ENCODE results near the gene MCC. TPM values are rescaled to one million over a fixed set of nuclear protein-coding genes. Genes with fewer than 3 reads are reported as not detected.

Gene MCC
- total and polyA plus RNA-seq, 2 donors (not counting 1 experiment from before 2014, with no cell fraction given) = 0.09 to 0.32 TPM

- Mint-ChIP-seq H3K27me3 (peaks cover 10% of the 10 kb centered on the region), H3K4me1 (no peaks in the 10 kb centered on the region), H3K4me3 (no peak overlapping the region), H3K27ac (no peak overlapping the region), H3K9me3 (ENCODE audit: insufficient read depth) (no peaks in the 10 kb centered on the region)
- ATAC-seq (ENCODE audit: low read depth) (no peak), DNase-seq (no peak)
- Histone ChIP-seq H3K36me3 (replicated peaks in 1 of 2; ENCODE audit: control extremely low read depth in 1 of 2, control insufficient read depth in 1 of 2, extremely low read depth in 1 of 2, insufficient read depth in 2 of 2, low read length in 1 of 2) (no peaks in the 10 kb centered on the region), H2AFZ (ENCODE audit: insufficient read depth, low read depth, low read length, poor library complexity, severe bottlenecking) (no peak overlapping the region), H3K9me3 (ENCODE audit: control extremely low read depth in 1 of 3, control insufficient read depth in 2 of 3, insufficient read depth in 1 of 3, low read length in 2 of 3) (no peaks in the 10 kb centered on the region), H4K20me1 (ENCODE audit: control insufficient read depth, insufficient read depth, low read length, poor library complexity, severe bottlenecking) (no peaks in the 10 kb centered on the region), H3K4me2 (replicated peaks; ENCODE audit: low read depth, low read length, poor library complexity, severe bottlenecking) (no peak overlapping the region), H3K27me3 (replicated peaks in 1 of 4; ENCODE audit: control extremely low read depth in 1 of 4, control insufficient read depth in 3 of 4, insufficient read depth in 4 of 4, low read length in 3 of 4) (peaks cover 0 to 5% (median 0%) of the 10 kb centered on the region in 4 experiments), H3K4me3 (ENCODE audit: control extremely low read depth in 1 of 5, extremely low read depth in 1 of 5, insufficient read depth in 1 of 5, low read depth in 2 of 5, low read length in 4 of 5) (no peak overlapping the region), H3K9ac (ENCODE audit: low read length) (no peak overlapping the region), H3K27ac (ENCODE audit: low read length in 2 of 2) (no peak overlapping the region), H3K79me2 (ENCODE audit: control insufficient read depth, insufficient read depth, low read length) (no peaks in the 10 kb centered on the region), H3K4me1 (ENCODE audit: control insufficient read depth in 2 of 2, insufficient read depth in 2 of 2, low read length in 2 of 2) (no peaks in the 10 kb centered on the region)
- intact Hi-C loops (cut with micrococcal nuclease) = no loop called here
- TF ChIP-seq EZH2 (IDR thresholded peaks at IDR 0.05; ENCODE audit: borderline replicate concordance, insufficient read depth, low read depth, low read length, poor library complexity, severe bottlenecking) = no peak
- TF ChIP-seq, protein P1, sequence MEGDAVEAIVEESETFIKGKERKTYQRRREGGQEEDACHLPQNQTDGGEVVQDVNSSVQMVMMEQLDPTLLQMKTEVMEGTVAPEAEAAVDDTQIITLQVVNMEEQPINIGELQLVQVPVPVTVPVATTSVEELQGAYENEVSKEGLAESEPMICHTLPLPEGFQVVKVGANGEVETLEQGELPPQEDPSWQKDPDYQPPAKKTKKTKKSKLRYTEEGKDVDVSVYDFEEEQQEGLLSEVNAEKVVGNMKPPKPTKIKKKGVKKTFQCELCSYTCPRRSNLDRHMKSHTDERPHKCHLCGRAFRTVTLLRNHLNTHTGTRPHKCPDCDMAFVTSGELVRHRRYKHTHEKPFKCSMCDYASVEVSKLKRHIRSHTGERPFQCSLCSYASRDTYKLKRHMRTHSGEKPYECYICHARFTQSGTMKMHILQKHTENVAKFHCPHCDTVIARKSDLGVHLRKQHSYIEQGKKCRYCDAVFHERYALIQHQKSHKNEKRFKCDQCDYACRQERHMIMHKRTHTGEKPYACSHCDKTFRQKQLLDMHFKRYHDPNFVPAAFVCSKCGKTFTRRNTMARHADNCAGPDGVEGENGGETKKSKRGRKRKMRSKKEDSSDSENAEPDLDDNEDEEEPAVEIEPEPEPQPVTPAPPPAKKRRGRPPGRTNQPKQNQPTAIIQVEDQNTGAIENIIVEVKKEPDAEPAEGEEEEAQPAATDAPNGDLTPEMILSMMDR (IDR thresholded peaks at IDR 0.05) = no peak
- 82% methylated on average over 1 of the region's 1 CpG for WGBS (ENCODE audit: insufficient coverage)
- POLR2A ChIA-PET = no interaction called here
- CTCF ChIA-PET = no interaction called here
Observed at GRCh38 chr5:113038136-113038535, 450.1 kb downstream of the MCC start.

GRCh38 chr5:113036826-113037225, 451.4 kb downstream of the MCC start:
- H3K4me2 ChIP-seq (replicated peaks; ENCODE audit: low read depth, low read length, poor library complexity, severe bottlenecking) = no peak overlapping the region
- WGBS (ENCODE audit: insufficient coverage) = 90% methylated on average over 1 of the region's 1 CpG
- Mint-ChIP-seq H3K4me3 (no peak overlapping the region), H3K27ac (no peak overlapping the region), H3K27me3 (peaks cover 10% of the 10 kb centered on the region), H3K4me1 (peaks cover 3% of the 10 kb centered on the region), H3K9me3 (ENCODE audit: insufficient read depth) (no peaks in the 10 kb centered on the region)
- peaks cover 0 to 5% (median 0%) of the 10 kb centered on the region in 4 experiments for H3K27me3 ChIP-seq (replicated peaks in 1 of 4; ENCODE audit: control extremely low read depth in 1 of 4, control insufficient read depth in 3 of 4, insufficient read depth in 4 of 4, low read length in 3 of 4)
- H2AFZ ChIP-seq (ENCODE audit: insufficient read depth, low read depth, low read length, poor library complexity, severe bottlenecking) = no peak overlapping the region
- POLR2A ChIA-PET = no interaction called here
- ATAC-seq (ENCODE audit: low read depth) = no peak
- DNase-seq = no peak
- H4K20me1 ChIP-seq (ENCODE audit: control insufficient read depth, insufficient read depth, low read length, poor library complexity, severe bottlenecking) = no peaks in the 10 kb centered on the region
- intact Hi-C loops (cut with micrococcal nuclease) = no loop called here
- H3K9me3 ChIP-seq (ENCODE audit: control extremely low read depth in 1 of 3, control insufficient read depth in 2 of 3, insufficient read depth in 1 of 3, low read length in 2 of 3) = no peaks in the 10 kb centered on the region
- H3K36me3 ChIP-seq (replicated peaks in 1 of 2; ENCODE audit: control extremely low read depth in 1 of 2, control insufficient read depth in 1 of 2, extremely low read depth in 1 of 2, insufficient read depth in 2 of 2, low read length in 1 of 2) = no peaks in the 10 kb centered on the region
- H3K27ac ChIP-seq (ENCODE audit: low read length in 2 of 2) = no peak overlapping the region
- TF ChIP-seq, protein P1 (IDR thresholded peaks at IDR 0.05) = no peak
- TF ChIP-seq EZH2 (IDR thresholded peaks at IDR 0.05; ENCODE audit: borderline replicate concordance, insufficient read depth, low read depth, low read length, poor library complexity, severe bottlenecking) = no peak
- H3K4me1 ChIP-seq (ENCODE audit: control insufficient read depth in 2 of 2, insufficient read depth in 2 of 2, low read length in 2 of 2) = no peaks in the 10 kb centered on the region
- CTCF ChIA-PET = no interaction called here
- no peaks in the 10 kb centered on the region for H3K79me2 ChIP-seq (ENCODE audit: control insufficient read depth, insufficient read depth, low read length)
- H3K9ac ChIP-seq (ENCODE audit: low read length) = no peak overlapping the region
- no peak overlapping the region for H3K4me3 ChIP-seq (ENCODE audit: control extremely low read depth in 1 of 5, extremely low read depth in 1 of 5, insufficient read depth in 1 of 5, low read depth in 2 of 5, low read length in 4 of 5)

All from B cell (primary cell).